Measurements from ENCODE around the gene KCTD1.

DNA sequence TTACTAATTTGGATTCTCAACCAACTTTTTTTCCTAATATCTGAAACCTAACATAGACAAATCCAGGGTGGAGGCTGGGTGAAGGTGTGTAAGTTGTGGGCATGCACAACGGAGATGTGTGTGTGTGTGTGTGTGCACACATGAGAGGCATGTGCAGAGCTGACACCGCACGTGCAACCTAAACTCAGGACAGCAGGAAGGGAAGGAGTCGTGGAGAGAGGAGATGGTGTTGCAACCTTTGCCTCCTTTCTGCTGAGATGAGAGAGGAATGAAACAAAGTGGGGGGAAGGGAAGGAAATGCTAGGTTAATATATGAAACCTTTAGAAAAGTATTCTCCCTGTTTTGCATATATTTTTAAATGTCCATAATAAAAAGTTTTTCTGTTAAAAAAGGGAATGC, 64.7 kb downstream of the KCTD1 start:
- TF ChIP-seq, protein P1, sequence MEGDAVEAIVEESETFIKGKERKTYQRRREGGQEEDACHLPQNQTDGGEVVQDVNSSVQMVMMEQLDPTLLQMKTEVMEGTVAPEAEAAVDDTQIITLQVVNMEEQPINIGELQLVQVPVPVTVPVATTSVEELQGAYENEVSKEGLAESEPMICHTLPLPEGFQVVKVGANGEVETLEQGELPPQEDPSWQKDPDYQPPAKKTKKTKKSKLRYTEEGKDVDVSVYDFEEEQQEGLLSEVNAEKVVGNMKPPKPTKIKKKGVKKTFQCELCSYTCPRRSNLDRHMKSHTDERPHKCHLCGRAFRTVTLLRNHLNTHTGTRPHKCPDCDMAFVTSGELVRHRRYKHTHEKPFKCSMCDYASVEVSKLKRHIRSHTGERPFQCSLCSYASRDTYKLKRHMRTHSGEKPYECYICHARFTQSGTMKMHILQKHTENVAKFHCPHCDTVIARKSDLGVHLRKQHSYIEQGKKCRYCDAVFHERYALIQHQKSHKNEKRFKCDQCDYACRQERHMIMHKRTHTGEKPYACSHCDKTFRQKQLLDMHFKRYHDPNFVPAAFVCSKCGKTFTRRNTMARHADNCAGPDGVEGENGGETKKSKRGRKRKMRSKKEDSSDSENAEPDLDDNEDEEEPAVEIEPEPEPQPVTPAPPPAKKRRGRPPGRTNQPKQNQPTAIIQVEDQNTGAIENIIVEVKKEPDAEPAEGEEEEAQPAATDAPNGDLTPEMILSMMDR (conservative IDR thresholded peaks at IDR 0.05; ENCODE audit: low read depth, low read length), result no peak
- no peak for TF ChIP-seq EZH2 (IDR thresholded peaks at IDR 0.05; ENCODE audit: borderline replicate concordance, low read depth, low read length, poor library complexity, severe bottlenecking)
